ENCODE results near the gene IL1RAPL1.
"Not testable (repeated sequence)": the region's sequence is repeated elsewhere in the genome, so short reads cannot be mapped to it uniquely, and the experiment has no call there.

The IL1RAPL1 gene

DNA sequence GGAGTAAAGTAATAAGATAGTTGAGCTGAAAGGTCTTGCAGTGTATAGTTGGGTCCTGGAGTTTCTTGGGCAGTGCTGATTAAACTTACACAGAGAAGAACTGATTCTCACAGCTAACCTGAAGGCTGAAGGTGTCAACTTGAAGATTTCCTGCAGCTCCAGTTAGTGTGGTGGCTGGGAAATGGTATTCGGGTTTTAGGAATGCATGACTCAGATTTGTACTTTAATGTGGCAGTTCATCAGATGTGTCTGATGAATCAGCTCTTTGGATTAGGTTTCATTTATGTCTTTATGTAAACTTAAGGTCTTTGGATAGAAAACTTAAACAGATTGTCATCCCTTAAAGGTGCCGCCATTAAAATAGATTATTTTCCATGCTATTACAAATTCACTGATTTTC, 200.0 kb downstream of the IL1RAPL1 start:
- no peak for DNase-seq (ENCODE audit: low read depth)

DNA sequence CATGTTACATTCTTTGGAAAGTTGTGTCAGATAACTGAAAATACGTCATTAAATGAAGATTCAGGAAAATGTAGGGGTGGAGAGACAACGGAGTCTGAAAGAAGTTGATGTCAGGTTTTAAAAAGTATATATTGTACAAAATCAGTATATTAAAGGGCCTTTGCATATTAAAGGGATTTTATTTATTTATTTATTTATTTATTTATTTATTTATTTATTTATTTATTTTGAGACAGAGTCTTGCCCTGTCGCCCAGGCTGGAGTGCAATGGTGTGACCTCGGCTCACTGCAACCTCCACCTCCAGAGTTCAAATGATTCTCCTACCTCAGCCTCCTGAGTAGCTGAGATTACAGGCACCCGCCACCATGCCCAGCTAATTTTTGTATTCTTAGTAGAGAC, 213.4 kb downstream of the IL1RAPL1 start:
- not testable (repeated sequence) for DNase-seq (ENCODE audit: low read depth)

DNA sequence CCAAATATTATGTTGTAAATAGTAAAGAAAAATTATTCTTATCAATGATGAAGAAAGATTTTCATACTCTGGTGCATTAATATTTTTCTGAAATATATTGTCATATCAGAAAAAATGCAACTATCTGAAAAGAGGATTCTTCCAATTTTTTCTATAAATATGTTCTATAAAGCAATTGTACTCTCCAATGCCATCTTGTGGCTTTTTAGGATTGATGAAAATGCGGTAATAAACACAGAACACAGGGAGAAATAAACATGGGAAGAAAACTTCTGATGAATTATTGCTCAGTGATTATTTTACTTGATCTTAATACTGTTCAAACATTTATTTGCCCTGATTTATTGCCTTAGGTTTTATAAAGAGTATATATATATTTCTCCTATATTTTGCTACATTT, 215.4 kb downstream of the IL1RAPL1 start:
- DNase-seq (ENCODE audit: low read depth), result no peak

DNA sequence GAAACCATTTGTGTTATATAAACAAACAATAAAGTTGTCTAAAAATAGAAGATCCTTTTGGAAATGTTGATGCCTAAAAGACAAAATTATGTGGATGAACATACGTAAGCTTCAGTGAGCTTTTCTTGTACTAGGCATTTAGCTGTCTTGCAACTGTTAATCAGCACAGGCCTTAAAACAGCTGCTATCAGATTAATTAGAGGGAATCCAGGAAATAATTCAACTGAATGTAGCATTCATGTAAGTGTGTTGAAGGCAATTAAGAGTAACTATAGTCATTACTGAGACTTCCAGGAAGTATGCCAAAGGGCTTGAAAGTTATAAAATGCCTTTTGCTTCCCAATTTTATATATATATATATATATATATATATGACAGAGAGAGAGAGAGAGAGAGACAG, 248.7 kb downstream of the IL1RAPL1 start:
- DNase-seq (ENCODE audit: low read depth), result no peak

DNA sequence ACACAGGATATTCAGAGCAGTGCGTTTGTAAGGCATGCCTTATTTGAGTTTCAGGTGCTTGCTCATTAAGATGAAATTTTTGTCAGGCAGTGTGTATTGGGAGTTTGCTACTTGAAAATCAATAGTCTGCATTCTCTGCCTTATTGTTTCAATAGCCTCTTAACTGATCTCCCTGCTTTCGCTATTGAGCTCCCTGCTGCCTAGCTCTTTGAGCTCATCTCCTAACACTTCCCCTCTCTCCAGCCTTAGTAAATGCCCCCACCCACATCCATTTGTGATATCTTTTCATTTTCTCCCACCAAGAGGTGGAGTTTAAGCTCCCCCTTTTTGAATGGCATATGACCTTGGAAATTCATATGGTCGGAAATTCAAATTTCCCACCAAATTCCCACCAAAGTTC, 256.6 kb downstream of the IL1RAPL1 start:
- no peak for DNase-seq (ENCODE audit: low read depth)

DNA sequence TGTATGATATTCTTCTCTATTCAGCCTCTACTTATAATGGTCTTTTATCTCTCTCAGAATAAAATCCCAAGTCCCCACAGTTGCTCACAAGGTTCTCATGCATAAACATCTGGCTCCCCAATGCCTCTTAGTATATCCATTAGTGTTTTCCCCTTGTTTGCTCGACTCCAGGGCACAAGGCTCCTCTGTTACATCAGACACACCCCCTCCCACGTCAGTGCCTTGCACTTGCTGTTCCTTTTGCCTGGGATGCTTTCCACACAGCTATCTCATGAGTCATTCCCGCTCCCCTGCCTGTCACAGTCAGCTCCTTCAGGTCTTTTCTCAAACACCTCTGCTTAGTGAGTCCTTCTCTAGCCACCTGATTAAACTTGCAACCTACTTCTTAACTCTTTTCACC, 260.2 kb downstream of the IL1RAPL1 start:
- DNase-seq (ENCODE audit: low read depth), result no peak

GRCh38 chrX:28848707-28849106, 261.5 kb downstream of the IL1RAPL1 start:
- no peak for DNase-seq (ENCODE audit: low read depth)

- no peak for DNase-seq (ENCODE audit: low read depth)
Observed at GRCh38 chrX:28850955-28851354, 263.7 kb downstream of the IL1RAPL1 start.

DNA sequence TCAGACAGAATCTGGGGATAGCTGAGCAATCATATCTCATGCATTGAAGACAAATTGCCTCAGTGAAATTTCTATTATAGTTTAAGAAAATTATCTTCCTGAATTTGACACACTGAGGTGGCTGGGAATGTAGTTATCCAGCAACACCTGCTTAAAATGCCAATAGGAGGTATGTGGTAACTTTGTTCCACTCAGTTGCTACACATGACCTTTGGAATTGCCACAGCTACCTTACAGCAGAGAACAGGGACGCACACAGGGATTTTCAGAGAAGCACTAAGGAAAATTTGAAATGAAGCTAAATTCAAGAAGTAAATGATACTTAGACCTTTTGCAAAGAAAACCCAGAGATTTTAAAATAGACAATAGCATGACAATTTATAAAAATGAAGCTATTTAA, 264.6 kb downstream of the IL1RAPL1 start:
- no peak for DNase-seq (ENCODE audit: low read depth)

- no peak for DNase-seq (ENCODE audit: low read depth)
Observed at GRCh38 chrX:28854637-28855036, 267.4 kb downstream of the IL1RAPL1 start.

DNA sequence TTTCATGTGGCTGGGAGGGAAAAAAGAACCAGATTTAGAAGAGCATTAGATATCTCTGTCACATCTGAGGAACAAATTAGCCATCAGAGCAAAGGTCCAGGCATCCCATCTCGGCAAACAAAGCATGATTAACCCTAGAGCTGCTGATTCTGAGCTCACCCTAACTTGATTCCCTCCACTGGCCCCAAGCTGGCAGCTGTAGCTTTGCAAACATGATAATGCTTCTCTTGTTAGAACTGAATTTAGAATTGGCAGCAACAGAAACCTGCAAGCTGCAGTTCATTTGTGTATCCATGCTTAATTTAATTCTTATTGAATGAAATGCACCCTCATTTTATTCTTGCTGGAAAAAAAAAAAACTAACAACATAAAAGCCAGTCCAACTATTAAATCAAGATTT, 289.2 kb downstream of the IL1RAPL1 start:
- no peak for DNase-seq (ENCODE audit: low read depth)

GRCh38 chrX:28876901-28877300, 289.7 kb downstream of the IL1RAPL1 start:
- DNase-seq (ENCODE audit: low read depth), result no peak

DNA sequence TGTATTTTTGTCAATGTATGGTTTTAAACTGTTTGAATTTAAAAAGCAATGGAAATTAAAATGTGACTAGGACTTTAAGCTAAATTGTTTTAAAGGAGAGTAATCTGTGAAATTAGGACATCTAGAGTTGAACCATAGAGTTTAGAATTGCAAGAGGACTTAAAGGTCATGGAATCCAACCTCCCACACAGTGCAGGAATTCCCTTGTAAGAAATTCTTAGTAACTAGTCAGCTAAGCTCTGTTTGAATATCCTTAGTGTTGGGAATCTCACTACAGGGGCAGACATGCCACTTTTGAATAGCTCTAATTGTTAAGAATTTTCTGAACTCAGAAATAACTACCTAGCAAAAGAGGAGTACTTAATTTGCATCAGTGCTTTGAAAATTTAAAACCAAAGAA, 292.9 kb downstream of the IL1RAPL1 start:
- no peak for DNase-seq (ENCODE audit: low read depth)

- no peak for DNase-seq (ENCODE audit: low read depth)
Observed at GRCh38 chrX:28884823-28885222, 297.6 kb downstream of the IL1RAPL1 start.

DNA sequence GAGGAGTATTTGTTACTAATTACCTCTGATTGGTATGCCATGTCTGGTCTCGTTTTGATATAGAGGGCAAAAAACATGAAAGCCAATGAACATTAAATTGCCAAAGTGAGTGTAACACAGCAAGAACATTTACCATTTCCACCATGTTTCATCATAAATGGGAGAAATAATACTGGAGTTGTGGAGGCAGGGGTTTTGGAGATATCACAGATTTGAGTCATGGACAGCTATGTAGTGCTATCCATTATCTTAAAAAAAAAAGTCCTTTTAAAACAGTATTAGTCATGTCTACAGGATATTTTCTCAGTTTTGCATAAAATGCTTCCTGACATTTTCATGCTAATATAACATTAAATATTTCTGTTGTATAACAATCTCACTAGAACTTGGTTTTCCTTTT, 301.2 kb downstream of the IL1RAPL1 start:
- DNase-seq (ENCODE audit: low read depth), result no peak

- DNase-seq (ENCODE audit: low read depth), result no peak
Observed at GRCh38 chrX:28889591-28890090, 302.4 kb downstream of the IL1RAPL1 start.

- no peak for DNase-seq (ENCODE audit: low read depth)
Observed at GRCh38 chrX:28901637-28902036, 314.4 kb downstream of the IL1RAPL1 start.

GRCh38 chrX:28910487-28910886, 323.2 kb downstream of the IL1RAPL1 start:
- no peak for DNase-seq (ENCODE audit: low read depth)

GRCh38 chrX:28920153-28920943, 333.1 kb downstream of the IL1RAPL1 start:
- DNase-seq (ENCODE audit: low read depth), result no peak

GRCh38 chrX:28922106-28922505, 334.9 kb downstream of the IL1RAPL1 start:
- no peak for DNase-seq (ENCODE audit: low read depth)

GRCh38 chrX:28946846-28947245, 359.6 kb downstream of the IL1RAPL1 start:
- no peak for DNase-seq (ENCODE audit: low read depth)

- no peak for DNase-seq (ENCODE audit: low read depth)
Observed at GRCh38 chrX:28960063-28960462, 372.8 kb downstream of the IL1RAPL1 start.

DNA sequence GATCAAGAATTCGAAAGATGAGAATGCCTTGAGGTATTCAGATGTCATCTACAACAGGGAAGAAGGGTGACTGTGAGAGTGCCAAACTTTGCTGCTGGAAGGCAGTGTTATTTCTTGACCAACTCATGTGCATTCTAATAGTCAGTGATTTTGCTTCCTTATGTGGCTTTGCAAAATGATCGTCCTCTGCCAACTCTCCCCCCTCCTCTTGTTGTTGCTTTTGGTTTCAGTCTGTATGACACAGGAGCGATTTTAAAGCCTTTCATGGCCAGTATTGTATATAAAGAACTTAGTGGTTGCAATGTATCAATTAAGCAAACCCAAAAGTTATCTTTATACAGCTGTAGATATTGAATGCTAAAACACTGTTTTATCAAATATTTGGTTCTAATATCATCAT, 379.1 kb downstream of the IL1RAPL1 start:
- DNase-seq (ENCODE audit: low read depth), result no peak

GRCh38 chrX:28969126-28969525, 381.9 kb downstream of the IL1RAPL1 start:
- no peak for DNase-seq (ENCODE audit: low read depth)
